Left lobe of liver (tissue), 2 donors: ENCODE measurements around the gene PCA3. TPM values are rescaled to one million over a fixed set of nuclear protein-coding genes. Genes with fewer than 3 reads are reported as not detected.
"Not testable (repeated sequence)": the region's sequence is repeated elsewhere in the genome, so short reads cannot be mapped to it uniquely, and the experiment has no call there.

ENCODE experiments used
- ATAC-seq: fragments of 200-7000 bp; cut with Tn5 transposase; one replicate; pipeline ENCODE4 v1.9.1; 2020; ENCODE audit warnings: mild to moderate bottlenecking, moderate library complexity
- DNase-seq: peaks from one replicate; pipeline ENCODE4 v3.0.0-alpha.2; 2020; ENCODE audit warnings: low spot score
- total RNA-seq: library from RNA; stranded (reverse); gene quantifications from one replicate; pipeline ENCODE4 v1.2.1, GENCODE V29; 2021
- donor health status: DM: no; HTN: no; CAD: no; lungs with moderate emphysema.
- donor health status: DM: no; HTN: yes; CAD: no.

The PCA3 gene
- 0.60 TPM for total RNA-seq

DNA sequence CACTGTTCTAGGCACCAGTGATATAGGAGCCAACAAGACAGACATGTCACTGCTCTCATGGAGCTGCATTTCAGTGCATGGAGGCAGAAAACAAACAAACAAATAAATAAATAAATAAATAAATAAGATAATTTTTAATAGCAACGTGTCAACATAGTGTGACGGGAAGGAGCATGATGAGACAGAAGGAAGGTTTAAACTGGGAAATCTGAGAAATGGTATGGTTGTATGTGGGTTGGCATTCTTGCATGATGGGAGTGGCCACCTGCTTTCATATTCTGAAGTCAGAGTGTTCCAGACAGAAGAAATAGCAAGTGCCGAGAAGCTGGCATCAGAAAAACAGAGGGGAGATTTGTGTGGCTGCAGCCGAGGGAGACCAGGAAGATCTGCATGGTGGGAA lies at the start of gene PCA3:
Gene PCA3, plus strand, starts transcription at position 301 of the 400 bp plus-strand sequence.
- ATAC-seq (no peak), DNase-seq (no peak)

DNA sequence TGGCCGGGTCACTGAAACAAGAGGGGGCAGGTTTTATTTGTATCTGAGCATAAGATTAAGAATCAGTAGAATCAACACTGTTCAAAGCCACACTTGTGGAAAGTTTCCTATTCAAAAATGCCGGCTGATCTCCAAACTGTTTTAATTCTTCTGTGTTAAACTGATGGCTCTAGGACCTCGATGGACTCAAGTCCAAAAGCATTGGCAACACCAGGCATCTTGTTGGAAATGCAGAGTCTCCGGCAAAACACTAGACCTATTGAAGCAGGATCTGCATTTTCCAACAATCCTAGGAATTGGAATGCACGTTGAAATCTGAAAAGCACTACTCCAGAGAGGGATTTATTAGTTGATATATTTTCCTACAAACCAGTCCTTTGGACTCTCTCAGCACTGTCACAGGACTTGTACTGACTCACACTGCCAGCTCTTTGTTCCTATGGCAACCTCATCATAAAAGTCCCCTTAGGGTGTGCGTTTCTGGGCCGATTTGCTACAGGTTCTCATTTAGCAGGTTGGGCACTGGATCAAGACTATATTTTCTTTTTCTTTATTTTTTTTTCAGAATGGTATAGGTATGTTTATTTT lies 48.1 kb upstream of the PCA3 start:
- ATAC-seq (no peak), DNase-seq (no peak)

DNA sequence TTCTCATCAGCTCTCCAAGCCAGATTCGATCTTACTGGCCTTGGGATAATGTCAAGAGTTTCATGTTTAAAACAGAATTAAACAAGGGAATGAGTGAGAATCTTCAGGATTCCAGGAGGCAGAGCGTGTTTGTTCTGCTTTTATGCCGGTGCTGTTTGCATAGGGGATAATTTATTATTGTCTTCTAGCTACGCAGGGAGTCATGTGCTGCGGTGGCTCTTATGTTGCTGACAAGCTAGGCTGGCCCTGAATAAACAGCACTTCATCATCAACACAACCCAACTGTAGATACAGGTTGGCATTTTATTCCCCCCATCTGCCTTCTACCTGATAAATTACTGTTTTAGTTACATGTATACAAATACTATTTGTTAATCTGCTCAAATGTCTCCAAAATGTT lies 47.1 kb upstream of the PCA3 start:
- ATAC-seq (no peak), DNase-seq (no peak)

DNA sequence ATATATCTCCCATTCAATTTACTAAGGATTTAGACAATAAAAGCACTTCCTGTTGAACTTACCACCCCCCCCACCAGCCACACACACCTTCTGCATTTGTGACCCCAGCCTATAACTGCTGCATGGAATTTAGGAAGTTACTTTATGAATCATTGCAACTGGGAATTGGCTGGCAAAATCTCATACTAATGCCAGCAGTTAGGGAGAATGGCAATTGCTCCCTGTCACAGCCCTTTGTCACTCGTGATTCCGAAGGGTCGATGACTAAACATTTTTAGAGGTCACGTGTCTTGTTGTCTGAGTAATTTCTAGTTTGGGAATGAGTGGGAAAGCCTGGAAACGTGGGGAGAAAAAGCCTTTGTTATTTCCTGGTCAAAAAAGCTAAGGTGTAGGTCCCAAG lies 46.6 kb upstream of the PCA3 start:
- DNase-seq, result no peak
- no peak for ATAC-seq

DNA sequence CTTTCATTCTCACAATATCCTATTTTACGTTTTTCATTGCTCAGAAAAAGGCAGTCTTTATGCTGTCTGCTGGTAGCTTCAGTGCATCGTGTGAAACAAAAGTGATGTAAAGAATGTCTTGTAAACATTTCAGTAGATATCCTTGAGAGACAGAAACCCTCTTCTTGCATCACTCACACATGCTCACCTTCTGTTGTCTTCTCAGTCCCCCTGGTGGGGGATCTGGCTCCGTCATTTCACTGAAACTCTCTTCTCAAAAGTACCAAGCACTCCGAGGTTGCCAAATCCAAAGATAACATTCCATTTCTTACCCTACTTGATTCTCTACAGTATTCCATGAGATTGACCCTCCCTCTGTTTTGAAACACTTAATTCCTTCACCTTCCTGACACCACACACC lies 46.1 kb upstream of the PCA3 start:
- no peak for ATAC-seq
- no peak for DNase-seq

DNA sequence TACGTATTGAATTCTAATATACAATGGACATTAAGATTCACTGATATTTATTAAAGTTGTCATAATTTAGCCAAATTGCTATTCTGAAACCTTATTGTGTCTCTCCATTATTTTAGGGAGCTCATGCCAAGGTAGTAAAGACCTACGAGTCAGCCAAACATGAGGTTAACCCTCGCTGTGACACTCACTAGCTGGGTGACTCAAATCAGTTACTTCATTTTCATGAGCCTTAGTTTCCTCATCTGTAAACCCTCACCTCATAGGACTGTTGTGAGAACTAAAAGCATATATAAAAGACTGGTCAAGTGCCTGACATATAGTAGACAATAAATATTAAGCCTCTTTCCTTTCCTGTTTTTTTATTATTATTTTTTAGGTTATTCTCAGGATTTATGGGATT lies 44.0 kb upstream of the PCA3 start:
- DNase-seq (no peak), ATAC-seq (no peak)

DNA sequence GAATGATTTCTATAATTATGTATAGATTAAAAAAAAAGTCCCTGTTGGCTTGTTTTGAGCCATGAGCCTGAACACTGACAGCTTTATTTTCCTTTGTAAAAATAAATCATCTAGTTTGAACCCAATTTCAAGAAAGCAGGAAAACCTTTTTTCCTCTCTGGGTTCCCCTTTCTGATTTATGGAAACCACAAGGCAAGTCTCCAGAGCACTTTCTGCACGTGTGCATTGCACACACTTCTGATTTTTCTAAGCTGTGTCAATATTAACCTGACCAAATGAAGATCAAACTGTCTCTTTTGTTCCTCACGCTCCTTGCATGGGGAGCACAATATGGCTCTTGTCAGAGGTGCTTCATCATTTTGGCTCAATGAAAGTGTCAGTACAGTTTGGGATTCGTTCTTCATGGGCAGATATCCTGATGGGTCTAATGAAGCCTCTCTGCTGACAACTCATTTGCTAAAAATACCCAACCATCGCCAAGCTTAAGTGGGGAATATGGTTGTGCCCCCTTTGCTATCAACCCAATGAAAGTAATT lies 39.2 kb upstream of the PCA3 start:
- no peak for DNase-seq
- no peak for ATAC-seq

DNA sequence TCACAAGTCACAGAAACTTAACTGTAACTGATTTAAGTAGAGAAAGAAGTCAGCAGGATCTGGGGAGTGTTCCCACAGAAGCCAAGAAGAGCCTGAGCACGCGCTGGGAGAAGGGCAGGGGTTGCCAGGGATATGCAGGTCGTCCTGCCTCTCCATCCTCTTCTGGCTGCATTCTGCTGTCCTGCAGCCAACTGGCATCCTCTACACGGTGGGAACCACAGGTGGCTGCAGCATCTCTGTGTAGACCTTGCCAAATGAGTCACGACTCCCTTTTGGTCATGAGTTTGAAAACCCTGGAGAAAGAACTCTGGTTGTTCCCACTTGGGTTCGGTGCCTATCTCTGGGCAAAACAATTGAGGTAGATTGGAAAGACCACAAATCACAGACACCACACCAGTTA lies 38.4 kb upstream of the PCA3 start:
- DNase-seq, result no peak
- ATAC-seq, result no peak

DNA sequence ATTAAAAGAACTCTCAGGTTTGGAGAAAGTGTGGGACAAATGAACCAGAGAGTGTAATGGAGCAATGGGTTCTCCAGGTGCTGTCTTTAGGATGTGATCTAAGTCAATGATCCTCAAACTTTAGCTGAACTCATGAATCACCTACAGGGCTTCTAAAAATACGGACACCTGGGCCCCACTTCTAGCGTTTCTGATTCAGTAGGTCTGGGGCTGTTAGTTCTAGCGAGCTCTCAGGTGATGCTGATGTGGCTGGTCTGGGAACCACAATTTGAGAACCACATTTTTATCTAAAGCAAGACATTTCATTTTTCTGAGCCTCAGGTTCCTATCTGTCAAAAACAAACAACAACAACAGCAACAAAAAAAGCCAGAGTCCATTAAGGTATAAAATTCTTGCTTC lies 35.1 kb upstream of the PCA3 start:
- no peak for DNase-seq
- ATAC-seq, result no peak

DNA sequence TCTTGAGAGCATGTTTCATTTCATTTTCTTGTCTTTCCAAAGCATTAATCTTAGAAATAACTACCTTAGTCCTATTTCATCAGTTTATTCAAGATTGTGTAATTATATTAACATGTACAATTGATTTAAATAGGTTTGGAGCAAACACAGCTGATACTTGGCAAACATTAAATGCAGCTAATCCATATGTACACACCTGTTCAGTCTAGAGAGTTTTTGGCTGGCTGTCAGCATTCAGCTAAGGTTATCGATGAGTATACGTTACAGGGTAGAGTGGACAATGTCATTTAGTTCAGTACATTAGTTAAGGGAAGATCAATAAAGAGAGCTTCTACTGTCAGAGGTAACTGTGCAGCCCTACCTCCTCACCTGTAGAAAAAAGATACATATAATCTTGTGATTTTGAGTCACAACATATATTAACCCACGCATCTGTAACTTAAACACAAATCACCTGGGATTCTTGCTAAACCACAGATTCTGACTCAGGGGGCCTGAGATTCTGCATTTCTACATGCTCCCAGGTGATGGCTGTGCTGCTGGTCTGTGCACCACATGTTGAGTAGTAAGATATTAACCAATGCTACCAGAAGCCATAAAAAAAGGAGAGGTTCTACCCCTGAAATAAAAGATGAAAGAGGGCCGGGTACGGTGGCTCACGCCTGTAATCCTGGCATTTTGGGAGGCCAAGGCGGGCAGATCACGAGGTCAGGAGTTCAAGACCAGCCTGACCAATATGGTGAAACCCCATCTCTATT lies 34.1 kb upstream of the PCA3 start:
- DNase-seq, result no peak
- no peak for ATAC-seq

DNA sequence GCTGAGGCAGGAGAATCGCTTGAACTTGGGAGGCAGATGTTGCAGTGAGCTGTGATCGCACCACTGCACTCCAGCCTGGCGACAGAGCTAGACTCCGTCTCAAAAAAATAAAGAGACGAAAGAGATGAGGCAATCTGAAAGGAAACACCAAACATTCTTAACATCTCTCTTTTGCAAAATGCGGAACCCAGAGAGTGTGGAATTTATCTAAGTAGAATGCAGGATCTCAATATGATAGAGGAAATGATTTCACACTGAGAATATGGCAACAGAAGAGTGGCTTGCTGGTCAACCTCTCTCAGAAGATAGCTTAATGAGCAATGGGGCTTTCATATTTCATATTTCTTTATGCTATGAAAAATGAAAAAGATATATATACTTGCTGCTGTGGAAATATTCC lies 33.4 kb upstream of the PCA3 start:
- no peak for DNase-seq
- ATAC-seq, result no peak

DNA sequence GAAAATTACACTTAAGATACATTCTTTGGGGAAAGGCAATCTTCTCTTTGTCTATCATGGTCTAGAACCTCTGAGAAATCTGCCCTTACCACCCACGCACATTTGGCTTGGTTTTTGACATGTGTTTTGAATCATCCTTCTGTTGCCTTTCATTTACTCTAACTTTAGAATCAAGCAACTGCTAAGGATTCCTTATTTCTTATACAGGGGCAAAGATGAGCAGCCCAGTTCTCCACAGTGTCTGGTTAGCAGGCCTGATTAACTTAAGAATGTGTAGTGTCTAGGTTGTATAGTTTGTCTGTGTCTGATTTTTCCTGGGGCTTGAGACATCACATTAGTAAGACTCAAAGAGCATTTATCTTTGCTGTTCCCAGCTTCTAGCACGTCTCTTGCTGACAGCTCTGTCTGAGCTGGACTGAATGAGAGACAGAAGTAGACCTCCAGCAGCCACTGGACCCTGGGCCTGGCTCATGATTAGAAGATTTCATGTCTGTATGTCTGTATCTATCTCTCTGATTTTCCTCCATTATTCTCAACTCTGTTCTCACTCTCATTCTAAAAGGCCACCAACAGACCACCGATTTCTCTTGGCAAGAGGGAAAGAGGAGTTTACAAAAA lies 31.8 kb upstream of the PCA3 start:
- DNase-seq, result no peak
- ATAC-seq, result no peak

DNA sequence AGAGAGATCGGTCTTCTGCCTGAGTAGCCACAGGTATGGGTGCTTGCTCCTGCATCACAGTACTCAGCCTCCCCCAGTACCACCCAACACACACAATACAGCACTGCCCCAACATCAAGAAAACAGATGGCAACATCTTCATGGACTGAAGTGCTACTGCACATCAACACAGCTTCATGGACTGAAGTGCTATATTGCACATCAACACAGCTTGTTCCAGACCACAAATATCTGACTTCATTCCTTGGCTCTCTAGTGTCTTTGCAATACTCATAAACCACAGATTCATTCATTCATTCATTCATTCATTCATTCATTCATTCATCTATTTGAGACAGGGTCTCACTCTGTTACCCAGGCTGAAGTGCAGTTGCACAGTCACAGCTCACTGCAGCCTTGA lies 31.1 kb upstream of the PCA3 start:
- DNase-seq (no peak), ATAC-seq (no peak)

DNA sequence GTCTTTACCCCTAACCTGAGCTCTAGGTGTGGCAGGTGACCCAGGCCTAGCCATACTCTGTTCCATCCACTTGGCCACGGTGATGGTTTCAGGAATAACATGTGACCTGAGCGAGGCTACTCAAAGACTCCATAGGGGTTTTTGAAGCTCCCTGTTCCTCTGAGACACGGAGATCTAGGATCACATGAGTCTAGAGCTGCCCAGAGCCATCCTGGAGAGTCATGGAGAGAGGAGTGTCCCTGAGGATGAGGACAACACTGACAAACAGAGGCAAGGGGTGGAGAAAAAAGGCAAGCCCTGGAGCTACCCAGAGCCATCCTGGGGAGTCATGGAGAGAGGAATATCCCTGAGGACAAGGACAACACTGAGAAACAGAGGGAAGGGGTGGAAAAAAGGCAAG lies 29.5 kb upstream of the PCA3 start:
- ATAC-seq, result no peak
- DNase-seq, result no peak

DNA sequence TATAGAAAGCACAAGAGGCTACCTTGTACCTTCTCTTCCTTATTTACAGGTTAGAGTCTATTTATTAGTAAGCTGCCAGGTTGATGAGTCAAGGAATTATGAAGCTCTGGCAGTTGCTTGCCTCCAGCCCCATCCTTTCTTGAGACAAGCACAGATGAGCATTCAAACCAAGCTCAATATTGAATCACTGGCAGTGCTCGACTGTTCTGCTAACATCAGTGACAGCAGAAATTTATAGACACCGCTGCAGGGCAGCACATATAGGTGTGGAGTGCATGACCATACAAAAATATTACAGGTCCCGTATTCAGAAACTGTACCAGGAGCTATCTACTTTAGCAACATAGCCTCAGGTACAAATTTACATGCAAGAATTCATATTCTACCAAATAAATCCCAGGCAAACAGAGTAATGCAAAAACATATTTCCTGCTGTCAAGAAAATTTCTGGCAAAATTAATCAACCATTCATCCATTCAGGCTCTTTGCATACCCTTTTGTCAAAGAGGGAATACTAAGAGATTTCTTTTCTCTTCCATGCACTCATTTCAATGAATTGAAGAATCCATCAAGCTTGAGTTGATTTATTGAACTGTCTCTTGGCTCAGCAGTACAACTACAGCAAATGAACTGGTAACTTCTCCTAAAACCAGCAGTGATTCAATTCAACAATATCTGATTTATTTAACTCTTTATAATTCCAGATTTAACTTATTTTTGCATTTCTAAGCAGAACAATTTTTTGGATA lies 26.9 kb upstream of the PCA3 start:
- no peak for ATAC-seq
- DNase-seq, result no peak

DNA sequence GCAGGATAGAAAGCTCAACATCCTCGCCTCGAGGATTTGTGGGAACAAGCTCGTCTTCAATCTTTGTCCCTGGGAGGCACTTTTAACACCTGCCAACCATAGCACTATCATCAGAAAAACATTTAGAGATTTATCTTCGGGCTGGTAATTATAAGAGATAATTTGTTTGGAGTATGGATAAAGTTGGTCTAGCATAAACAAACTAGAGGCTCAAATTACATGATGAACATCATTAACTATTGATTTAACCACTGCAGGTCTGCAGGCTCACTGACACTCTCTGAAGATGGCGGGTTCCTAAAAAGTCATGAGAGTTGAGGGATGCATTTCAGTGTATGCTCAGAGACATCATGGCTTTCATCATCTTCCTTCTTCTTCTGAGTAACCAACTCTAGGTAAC lies 25.8 kb upstream of the PCA3 start:
- ATAC-seq (no peak), DNase-seq (no peak)

DNA sequence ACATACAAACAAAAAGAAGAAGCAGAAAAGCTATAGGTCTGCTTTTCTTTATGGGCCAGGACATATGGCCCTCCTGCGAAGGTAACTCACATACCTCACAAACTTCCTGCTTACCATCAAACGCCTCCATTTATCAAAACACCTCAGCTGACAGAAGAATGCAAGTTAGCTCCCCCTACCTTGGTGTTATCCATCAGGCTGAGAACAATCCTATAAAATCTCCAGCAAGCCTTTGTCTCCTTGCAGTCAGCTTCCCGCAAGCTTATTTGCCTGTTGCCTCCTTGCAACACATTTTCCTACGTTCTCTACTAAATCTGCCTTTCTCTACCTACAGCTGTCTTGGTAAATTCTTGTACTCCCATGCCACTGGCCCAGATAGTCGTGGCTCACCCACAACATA lies 22.7 kb upstream of the PCA3 start:
- DNase-seq, result no peak
- no peak for ATAC-seq

DNA sequence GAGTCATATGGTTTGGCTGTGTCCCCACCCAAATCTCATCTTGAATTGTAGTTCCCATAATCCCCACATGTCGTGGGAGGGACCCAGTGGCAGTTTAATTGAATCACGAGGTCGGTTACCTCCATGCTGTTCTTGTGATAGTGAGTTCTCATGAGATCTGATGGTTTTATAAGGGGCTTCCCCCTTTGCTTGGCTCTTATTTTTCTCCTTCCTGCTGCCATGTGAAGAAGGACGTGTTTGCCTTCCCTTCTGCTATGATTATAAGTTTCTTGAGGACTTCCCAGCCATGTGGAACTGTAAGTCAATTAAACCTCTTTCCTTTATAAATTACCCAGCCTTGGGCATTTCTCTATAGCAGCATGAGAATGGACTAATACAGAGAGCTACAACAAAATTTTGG lies 21.3 kb upstream of the PCA3 start:
- DNase-seq, ATAC-seq: not testable (repeated sequence)

DNA sequence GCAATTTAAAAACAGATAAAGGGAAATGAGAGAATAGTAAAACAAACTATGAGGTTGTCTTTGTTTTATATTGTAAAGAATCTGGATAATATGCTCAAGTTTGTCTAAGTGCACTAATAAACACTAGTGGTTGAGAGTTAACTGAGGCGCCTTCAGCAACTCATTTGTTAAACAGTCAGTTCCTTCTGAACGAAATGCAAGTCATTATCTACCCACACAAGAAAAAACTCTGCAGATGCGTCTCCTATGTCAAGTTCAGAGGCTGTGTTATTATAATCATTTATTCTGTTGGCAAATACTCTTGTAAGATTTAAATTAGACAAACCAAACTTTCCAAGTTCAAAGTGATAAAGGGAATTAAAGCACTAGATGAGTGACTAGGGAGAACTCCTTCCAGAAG lies 20.3 kb upstream of the PCA3 start:
- no peak for DNase-seq
- no peak for ATAC-seq

DNA sequence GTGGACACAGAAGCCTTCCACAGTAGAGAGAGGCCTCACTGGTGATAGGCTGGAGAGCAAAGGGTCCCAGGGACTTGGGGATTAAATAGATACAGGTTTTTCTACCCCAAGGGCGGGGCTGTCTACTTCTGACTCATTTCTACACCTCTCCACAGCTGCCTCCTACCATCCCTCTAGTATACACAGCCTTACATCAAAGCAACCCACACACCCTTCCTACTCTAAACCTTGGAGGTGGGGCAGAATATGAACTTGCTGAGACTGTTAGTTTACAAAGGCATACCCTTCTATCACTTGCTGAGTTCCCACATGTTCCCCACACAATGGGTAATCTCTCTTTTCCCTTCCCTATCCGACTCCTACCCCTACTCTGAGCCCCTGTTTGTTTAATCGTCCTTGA lies 19.9 kb upstream of the PCA3 start:
- DNase-seq (no peak), ATAC-seq (no peak)

DNA sequence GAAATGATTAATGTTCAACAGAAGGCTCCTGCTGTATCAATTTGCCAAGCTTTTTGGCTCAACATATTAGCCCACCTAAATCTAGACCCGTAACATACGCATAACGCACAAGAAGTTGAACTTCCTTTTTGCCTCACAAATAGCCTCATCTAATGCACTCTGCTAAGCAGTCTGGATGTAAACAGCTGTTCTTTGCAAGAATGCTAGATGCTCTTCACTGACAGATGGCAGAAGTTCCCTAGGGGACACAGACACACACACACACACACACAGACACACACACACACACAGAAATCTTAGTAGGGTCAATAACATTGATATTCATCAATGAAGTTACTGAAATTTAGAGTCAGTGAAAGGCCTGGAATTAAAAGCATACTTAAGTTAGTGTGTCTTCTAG lies 13.2 kb upstream of the PCA3 start:
- ATAC-seq (no peak), DNase-seq (no peak)

DNA sequence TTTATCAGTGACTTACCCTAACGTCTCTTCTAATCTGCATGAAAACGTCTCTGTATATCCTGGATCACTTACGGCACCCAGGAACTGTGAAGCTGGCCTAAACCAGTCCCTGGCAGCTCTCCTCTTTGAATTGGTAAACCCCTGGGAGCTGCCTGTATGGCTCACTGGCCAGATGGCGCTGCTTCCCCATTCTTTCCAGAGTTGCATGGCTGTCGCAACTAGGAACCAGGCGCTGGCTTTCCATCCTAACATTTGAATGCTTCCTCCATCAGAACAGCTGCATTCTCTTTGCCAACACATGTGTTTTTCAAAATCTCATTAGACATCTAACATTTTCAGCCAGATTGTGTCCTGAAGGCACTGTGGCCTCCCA lies 8.0 kb upstream of the PCA3 start:
- ATAC-seq, result peak; percentile 30
- no peak for DNase-seq
